WTC11 (cell line): ENCODE data around the gene MYH9. TPM values are rescaled to one million over a fixed set of nuclear protein-coding genes. Genes with fewer than 3 reads are reported as not detected.

Source experiments
- ATAC-seq: fragments of 200-7000 bp; cut with Tn5 transposase; 2 replicates; pipeline ENCODE4 v1.10.0; 2021; ENCODE audit warnings: mild to moderate bottlenecking, moderate library complexity
- CTCF ChIA-PET: fragments of 300-600 bp; sonication (Branson Sonifier 250); formaldehyde crosslinking; loops from one replicate; lab custom pipeline; 2021; ENCODE audit warnings: antibody characterized with exemption; lab: Charles Lee
- POLR2A ChIA-PET: fragments of 350-600 bp; sonication (Branson Sonifier 250); formaldehyde crosslinking; loops from one replicate; lab custom pipeline; 2021; ENCODE audit warnings: antibody characterized with exemption; lab: Charles Lee
- DNase-seq: peaks from one replicate; pipeline ENCODE4 v3.0.0; 2021; ENCODE audit warnings: low spot score
- H3K27ac Mint-ChIP-seq: 2 replicates; pipeline ENCODE4 v1.8.0; 2021; ENCODE audit warnings: mixed read lengths
- H3K27me3 Mint-ChIP-seq: 2 replicates; pipeline ENCODE4 v1.8.0; 2021; ENCODE audit warnings: low read depth, mild to moderate bottlenecking, moderate library complexity, mixed read lengths
- H3K36me3 Mint-ChIP-seq: 2 replicates; pipeline ENCODE4 v1.8.0; 2021; ENCODE audit warnings: mixed read lengths
- H3K4me1 Mint-ChIP-seq: 2 replicates; pipeline ENCODE4 v1.8.0; 2022; ENCODE audit warnings: mixed read lengths
- H3K4me3 Mint-ChIP-seq: 2 replicates; pipeline ENCODE4 v1.8.0; 2021; ENCODE audit warnings: mild to moderate bottlenecking, moderate library complexity, mixed read lengths
- H3K9me3 Mint-ChIP-seq: 2 replicates; pipeline ENCODE4 v1.8.0; 2021; ENCODE audit warnings: mixed read lengths
- ELF4 ChIP-seq: sonication (generic); formaldehyde crosslinking; IDR thresholded peaks from 2 replicates; pipeline ENCODE4 v1.8.1; 2022; ENCODE audit warnings: low read depth, mild to moderate bottlenecking, moderate library complexity, missing genetic modification reagents
- FOXJ3 ChIP-seq: sonication (generic); formaldehyde crosslinking; IDR thresholded peaks from 2 replicates; pipeline ENCODE4 v1.9.0; 2021; ENCODE audit warnings: missing genetic modification reagents, mild to moderate bottlenecking, borderline replicate concordance
- NFYB ChIP-seq: sonication (generic); formaldehyde crosslinking; conservative IDR thresholded peaks from 2 replicates; pipeline ENCODE4 v1.8.0; 2022; ENCODE audit warnings: low read depth, missing genetic modification reagents
- NR1H2 ChIP-seq: sonication (generic); formaldehyde crosslinking; IDR thresholded peaks from 2 replicates; pipeline ENCODE4 v1.9.0; 2021; ENCODE audit warnings: mild to moderate bottlenecking, moderate library complexity, missing genetic modification reagents
- NR3C1 ChIP-seq: sonication (generic); formaldehyde crosslinking; conservative IDR thresholded peaks from 2 replicates; pipeline ENCODE4 v1.8.1; 2023; ENCODE audit warnings: low read depth, mild to moderate bottlenecking, missing genetic modification reagents
- OVOL2 ChIP-seq: fragments of 250-450 bp; sonication (Bioruptor Pico); IDR thresholded peaks from 2 replicates; pipeline ENCODE4 v1.9.0; 2021; ENCODE audit warnings: mild to moderate bottlenecking, borderline replicate concordance
- SP1 ChIP-seq: sonication (generic); formaldehyde crosslinking; conservative IDR thresholded peaks from 2 replicates; pipeline ENCODE4 v1.8.1; 2022; ENCODE audit warnings: missing genetic modification reagents
- TEAD4 ChIP-seq: sonication (generic); formaldehyde crosslinking; IDR thresholded peaks from 2 replicates; pipeline ENCODE4 v1.8.0; 2022; ENCODE audit warnings: mild to moderate bottlenecking, missing genetic modification reagents
- ZBTB21 ChIP-seq: sonication (generic); formaldehyde crosslinking; IDR thresholded peaks from 2 replicates; pipeline ENCODE4 v1.8.1; 2023; ENCODE audit warnings: mild to moderate bottlenecking, missing genetic modification reagents, borderline replicate concordance
- ZNF396 ChIP-seq: fragments of 250-450 bp; sonication (Bioruptor Pico); IDR thresholded peaks from 2 replicates; pipeline ENCODE4 v1.8.0; 2021; ENCODE audit warnings: mild to moderate bottlenecking, moderate library complexity, borderline replicate concordance
- ZNF416 ChIP-seq: fragments of 250-450 bp; sonication (Bioruptor Pico); IDR thresholded peaks from 2 replicates; pipeline ENCODE4 v1.9.0; 2021; ENCODE audit warnings: mild to moderate bottlenecking, inconsistent platforms
- total RNA-seq: library from RNA; stranded (reverse); gene quantifications from 3 replicates; pipeline ENCODE4 v1.2.3, GENCODE V29; 2021
- TF ChIP-seq, protein P1 (sequence below): sonication (generic); formaldehyde crosslinking; IDR thresholded peaks from 2 replicates; pipeline ENCODE4 v1.8.0; 2023; ENCODE audit warnings: missing genetic modification reagents, mild to moderate bottlenecking, borderline replicate concordance
- TF ChIP-seq, protein P2 (sequence below): sonication (generic); formaldehyde crosslinking; IDR thresholded peaks from 2 replicates; pipeline ENCODE4 v1.8.1; 2023; ENCODE audit warnings: mild to moderate bottlenecking, missing genetic modification reagents, borderline replicate concordance
- TF ChIP-seq, protein P3 (sequence below): sonication (generic); formaldehyde crosslinking; IDR thresholded peaks from 2 replicates; pipeline ENCODE4 v1.8.0; 2022; ENCODE audit warnings: mild to moderate bottlenecking, missing genetic modification reagents
- TF ChIP-seq, protein P4 (sequence below): fragments of 200-600 bp; IDR thresholded peaks from 2 replicates; pipeline ENCODE4 v1.8.0; 2022; ENCODE audit warnings: antibody characterized with exemption
- TF ChIP-seq, protein P5 (sequence below): sonication (generic); formaldehyde crosslinking; IDR thresholded peaks from 2 replicates; pipeline ENCODE4 v1.8.0; 2022; ENCODE audit warnings: missing genetic modification reagents
- TF ChIP-seq, protein P6 (sequence below): sonication (generic); formaldehyde crosslinking; IDR thresholded peaks from 2 replicates; pipeline ENCODE4 v1.8.0; 2023; ENCODE audit warnings: mild to moderate bottlenecking, missing genetic modification reagents
- TF ChIP-seq, protein P7 (sequence below): sonication (generic); formaldehyde crosslinking; conservative IDR thresholded peaks from 2 replicates; pipeline ENCODE4 v1.8.1; 2022; ENCODE audit warnings: mild to moderate bottlenecking, missing genetic modification reagents

MYH9 gene
- total RNA-seq, 1 experiment from 2014 or later: 277 TPM

DNA sequence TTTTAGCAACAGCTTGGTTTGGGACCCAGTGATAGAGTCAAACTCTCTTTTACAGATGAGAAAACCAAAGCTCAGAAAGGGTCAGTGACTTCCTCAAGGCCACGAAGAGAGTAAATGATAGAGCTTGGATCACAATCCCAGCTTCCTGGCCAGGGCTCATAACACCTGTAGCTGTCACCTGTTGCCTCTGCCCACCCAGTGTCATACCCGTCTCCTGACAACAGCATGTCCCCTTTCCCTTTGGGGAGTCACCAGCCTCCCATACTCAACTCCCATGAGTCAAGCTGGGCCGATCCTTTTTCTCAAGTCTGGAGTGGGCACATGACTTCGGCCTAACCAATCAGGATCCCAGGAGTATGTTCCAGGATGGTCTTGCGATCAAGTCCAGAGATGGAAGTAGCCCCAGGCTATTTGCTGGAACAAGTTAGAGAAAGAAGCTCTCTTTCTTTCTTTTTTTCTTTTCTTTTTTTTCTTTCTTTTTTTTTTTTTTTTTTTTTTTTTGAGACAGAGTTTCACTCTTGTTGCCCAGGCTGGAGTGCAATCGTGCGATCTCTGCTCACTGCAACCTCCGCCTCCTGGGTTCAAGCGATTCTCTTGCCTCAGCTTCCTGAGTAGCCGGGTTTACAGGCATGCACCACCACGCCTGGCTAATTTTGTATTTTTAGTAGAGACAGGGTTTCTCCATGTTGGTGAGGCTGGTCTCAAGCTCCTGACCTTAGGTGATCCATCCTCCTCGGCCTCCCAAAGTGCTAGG is 27.8 kb upstream of the MYH9 start:
- DNase-seq: no peak
- no peak for ATAC-seq
- CTCF ChIA-PET: interaction anchor here (0.6 to 1.6 kb wide), 4 partner anchors 55 to 114 kb away, joined by 3 to 7 read pairs (median 4); no protein-coding TSS in a partner anchor
- TF ChIP-seq NFYB (CRISPR knock-in tag) (0 out of 2 replicates have a peak, but pooled peaks have one; percentile 40), ZNF416 (CRISPR knock-in tag) (no peak), NR3C1 (CRISPR knock-in tag) (no peak), OVOL2 (no peak), FOXJ3 (no peak), SP1 (CRISPR knock-in tag) (no peak), NR1H2 (no peak), ELF4 (CRISPR knock-in tag) (no peak), ZBTB21 (CRISPR knock-in tag) (no peak), TEAD4 (no peak), ZNF396 (CRISPR knock-in tag) (no peak)
- TF ChIP-seq, protein P1, sequence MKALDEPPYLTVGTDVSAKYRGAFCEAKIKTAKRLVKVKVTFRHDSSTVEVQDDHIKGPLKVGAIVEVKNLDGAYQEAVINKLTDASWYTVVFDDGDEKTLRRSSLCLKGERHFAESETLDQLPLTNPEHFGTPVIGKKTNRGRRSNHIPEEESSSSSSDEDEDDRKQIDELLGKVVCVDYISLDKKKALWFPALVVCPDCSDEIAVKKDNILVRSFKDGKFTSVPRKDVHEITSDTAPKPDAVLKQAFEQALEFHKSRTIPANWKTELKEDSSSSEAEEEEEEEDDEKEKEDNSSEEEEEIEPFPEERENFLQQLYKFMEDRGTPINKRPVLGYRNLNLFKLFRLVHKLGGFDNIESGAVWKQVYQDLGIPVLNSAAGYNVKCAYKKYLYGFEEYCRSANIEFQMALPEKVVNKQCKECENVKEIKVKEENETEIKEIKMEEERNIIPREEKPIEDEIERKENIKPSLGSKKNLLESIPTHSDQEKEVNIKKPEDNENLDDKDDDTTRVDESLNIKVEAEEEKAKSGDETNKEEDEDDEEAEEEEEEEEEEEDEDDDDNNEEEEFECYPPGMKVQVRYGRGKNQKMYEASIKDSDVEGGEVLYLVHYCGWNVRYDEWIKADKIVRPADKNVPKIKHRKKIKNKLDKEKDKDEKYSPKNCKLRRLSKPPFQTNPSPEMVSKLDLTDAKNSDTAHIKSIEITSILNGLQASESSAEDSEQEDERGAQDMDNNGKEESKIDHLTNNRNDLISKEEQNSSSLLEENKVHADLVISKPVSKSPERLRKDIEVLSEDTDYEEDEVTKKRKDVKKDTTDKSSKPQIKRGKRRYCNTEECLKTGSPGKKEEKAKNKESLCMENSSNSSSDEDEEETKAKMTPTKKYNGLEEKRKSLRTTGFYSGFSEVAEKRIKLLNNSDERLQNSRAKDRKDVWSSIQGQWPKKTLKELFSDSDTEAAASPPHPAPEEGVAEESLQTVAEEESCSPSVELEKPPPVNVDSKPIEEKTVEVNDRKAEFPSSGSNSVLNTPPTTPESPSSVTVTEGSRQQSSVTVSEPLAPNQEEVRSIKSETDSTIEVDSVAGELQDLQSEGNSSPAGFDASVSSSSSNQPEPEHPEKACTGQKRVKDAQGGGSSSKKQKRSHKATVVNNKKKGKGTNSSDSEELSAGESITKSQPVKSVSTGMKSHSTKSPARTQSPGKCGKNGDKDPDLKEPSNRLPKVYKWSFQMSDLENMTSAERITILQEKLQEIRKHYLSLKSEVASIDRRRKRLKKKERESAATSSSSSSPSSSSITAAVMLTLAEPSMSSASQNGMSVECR (CRISPR knock-in tag): no peak
- TF ChIP-seq, protein P2, sequence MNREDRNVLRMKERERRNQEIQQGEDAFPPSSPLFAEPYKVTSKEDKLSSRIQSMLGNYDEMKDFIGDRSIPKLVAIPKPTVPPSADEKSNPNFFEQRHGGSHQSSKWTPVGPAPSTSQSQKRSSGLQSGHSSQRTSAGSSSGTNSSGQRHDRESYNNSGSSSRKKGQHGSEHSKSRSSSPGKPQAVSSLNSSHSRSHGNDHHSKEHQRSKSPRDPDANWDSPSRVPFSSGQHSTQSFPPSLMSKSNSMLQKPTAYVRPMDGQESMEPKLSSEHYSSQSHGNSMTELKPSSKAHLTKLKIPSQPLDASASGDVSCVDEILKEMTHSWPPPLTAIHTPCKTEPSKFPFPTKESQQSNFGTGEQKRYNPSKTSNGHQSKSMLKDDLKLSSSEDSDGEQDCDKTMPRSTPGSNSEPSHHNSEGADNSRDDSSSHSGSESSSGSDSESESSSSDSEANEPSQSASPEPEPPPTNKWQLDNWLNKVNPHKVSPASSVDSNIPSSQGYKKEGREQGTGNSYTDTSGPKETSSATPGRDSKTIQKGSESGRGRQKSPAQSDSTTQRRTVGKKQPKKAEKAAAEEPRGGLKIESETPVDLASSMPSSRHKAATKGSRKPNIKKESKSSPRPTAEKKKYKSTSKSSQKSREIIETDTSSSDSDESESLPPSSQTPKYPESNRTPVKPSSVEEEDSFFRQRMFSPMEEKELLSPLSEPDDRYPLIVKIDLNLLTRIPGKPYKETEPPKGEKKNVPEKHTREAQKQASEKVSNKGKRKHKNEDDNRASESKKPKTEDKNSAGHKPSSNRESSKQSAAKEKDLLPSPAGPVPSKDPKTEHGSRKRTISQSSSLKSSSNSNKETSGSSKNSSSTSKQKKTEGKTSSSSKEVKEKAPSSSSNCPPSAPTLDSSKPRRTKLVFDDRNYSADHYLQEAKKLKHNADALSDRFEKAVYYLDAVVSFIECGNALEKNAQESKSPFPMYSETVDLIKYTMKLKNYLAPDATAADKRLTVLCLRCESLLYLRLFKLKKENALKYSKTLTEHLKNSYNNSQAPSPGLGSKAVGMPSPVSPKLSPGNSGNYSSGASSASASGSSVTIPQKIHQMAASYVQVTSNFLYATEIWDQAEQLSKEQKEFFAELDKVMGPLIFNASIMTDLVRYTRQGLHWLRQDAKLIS (CRISPR knock-in tag): no peak
- TF ChIP-seq, protein P3, sequence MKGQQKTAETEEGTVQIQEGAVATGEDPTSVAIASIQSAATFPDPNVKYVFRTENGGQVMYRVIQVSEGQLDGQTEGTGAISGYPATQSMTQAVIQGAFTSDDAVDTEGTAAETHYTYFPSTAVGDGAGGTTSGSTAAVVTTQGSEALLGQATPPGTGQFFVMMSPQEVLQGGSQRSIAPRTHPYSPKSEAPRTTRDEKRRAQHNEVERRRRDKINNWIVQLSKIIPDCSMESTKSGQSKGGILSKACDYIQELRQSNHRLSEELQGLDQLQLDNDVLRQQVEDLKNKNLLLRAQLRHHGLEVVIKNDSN (CRISPR knock-in tag): peak; percentile 54; the same call in 1 of the 2 replicates
- TF ChIP-seq, protein P4, sequence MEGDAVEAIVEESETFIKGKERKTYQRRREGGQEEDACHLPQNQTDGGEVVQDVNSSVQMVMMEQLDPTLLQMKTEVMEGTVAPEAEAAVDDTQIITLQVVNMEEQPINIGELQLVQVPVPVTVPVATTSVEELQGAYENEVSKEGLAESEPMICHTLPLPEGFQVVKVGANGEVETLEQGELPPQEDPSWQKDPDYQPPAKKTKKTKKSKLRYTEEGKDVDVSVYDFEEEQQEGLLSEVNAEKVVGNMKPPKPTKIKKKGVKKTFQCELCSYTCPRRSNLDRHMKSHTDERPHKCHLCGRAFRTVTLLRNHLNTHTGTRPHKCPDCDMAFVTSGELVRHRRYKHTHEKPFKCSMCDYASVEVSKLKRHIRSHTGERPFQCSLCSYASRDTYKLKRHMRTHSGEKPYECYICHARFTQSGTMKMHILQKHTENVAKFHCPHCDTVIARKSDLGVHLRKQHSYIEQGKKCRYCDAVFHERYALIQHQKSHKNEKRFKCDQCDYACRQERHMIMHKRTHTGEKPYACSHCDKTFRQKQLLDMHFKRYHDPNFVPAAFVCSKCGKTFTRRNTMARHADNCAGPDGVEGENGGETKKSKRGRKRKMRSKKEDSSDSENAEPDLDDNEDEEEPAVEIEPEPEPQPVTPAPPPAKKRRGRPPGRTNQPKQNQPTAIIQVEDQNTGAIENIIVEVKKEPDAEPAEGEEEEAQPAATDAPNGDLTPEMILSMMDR: no peak
- TF ChIP-seq, protein P5, sequence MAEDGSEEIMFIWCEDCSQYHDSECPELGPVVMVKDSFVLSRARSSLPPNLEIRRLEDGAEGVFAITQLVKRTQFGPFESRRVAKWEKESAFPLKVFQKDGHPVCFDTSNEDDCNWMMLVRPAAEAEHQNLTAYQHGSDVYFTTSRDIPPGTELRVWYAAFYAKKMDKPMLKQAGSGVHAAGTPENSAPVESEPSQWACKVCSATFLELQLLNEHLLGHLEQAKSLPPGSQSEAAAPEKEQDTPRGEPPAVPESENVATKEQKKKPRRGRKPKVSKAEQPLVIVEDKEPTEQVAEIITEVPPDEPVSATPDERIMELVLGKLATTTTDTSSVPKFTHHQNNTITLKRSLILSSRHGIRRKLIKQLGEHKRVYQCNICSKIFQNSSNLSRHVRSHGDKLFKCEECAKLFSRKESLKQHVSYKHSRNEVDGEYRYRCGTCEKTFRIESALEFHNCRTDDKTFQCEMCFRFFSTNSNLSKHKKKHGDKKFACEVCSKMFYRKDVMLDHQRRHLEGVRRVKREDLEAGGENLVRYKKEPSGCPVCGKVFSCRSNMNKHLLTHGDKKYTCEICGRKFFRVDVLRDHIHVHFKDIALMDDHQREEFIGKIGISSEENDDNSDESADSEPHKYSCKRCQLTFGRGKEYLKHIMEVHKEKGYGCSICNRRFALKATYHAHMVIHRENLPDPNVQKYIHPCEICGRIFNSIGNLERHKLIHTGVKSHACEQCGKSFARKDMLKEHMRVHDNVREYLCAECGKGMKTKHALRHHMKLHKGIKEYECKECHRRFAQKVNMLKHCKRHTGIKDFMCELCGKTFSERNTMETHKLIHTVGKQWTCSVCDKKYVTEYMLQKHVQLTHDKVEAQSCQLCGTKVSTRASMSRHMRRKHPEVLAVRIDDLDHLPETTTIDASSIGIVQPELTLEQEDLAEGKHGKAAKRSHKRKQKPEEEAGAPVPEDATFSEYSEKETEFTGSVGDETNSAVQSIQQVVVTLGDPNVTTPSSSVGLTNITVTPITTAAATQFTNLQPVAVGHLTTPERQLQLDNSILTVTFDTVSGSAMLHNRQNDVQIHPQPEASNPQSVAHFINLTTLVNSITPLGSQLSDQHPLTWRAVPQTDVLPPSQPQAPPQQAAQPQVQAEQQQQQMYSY (CRISPR knock-in tag): no peak
- TF ChIP-seq, protein P6, sequence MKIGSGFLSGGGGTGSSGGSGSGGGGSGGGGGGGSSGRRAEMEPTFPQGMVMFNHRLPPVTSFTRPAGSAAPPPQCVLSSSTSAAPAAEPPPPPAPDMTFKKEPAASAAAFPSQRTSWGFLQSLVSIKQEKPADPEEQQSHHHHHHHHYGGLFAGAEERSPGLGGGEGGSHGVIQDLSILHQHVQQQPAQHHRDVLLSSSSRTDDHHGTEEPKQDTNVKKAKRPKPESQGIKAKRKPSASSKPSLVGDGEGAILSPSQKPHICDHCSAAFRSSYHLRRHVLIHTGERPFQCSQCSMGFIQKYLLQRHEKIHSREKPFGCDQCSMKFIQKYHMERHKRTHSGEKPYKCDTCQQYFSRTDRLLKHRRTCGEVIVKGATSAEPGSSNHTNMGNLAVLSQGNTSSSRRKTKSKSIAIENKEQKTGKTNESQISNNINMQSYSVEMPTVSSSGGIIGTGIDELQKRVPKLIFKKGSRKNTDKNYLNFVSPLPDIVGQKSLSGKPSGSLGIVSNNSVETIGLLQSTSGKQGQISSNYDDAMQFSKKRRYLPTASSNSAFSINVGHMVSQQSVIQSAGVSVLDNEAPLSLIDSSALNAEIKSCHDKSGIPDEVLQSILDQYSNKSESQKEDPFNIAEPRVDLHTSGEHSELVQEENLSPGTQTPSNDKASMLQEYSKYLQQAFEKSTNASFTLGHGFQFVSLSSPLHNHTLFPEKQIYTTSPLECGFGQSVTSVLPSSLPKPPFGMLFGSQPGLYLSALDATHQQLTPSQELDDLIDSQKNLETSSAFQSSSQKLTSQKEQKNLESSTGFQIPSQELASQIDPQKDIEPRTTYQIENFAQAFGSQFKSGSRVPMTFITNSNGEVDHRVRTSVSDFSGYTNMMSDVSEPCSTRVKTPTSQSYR: no peak
- TF ChIP-seq, protein P7, sequence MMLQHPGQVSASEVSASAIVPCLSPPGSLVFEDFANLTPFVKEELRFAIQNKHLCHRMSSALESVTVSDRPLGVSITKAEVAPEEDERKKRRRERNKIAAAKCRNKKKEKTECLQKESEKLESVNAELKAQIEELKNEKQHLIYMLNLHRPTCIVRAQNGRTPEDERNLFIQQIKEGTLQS: no peak

More for the DNA sequence above, 27.8 kb upstream of the MYH9 start:
- Mint-ChIP-seq H3K36me3 (no peaks in the 10 kb centered on the region), H3K9me3 (no peaks in the 10 kb centered on the region), H3K4me1 (peaks cover 13% of the 10 kb centered on the region), H3K4me3 (no peak overlapping the region), H3K27ac (peak overlapping the region; percentile 89), H3K27me3 (no peaks in the 10 kb centered on the region)
- POLR2A ChIA-PET: interaction anchor here (0.7 kb wide), 2 partner anchors 47 to 80 kb away, joined by 3 to 5 read pairs; no protein-coding TSS in a partner anchor
